GM21529 (cell line): ENCODE results near the gene GOLGA6L22.
"Not testable (repeated sequence)": the region's sequence is repeated elsewhere in the genome, so short reads cannot be mapped to it uniquely, and the experiment has no call there.

Experiments used
- ATAC-seq: cut with Tn5 transposase; IDR thresholded peaks from one replicate; pipeline ENCODE4 v1.9.1; 2021; ENCODE audit not compliant: unreplicated experiment

The GOLGA6L22 gene

DNA sequence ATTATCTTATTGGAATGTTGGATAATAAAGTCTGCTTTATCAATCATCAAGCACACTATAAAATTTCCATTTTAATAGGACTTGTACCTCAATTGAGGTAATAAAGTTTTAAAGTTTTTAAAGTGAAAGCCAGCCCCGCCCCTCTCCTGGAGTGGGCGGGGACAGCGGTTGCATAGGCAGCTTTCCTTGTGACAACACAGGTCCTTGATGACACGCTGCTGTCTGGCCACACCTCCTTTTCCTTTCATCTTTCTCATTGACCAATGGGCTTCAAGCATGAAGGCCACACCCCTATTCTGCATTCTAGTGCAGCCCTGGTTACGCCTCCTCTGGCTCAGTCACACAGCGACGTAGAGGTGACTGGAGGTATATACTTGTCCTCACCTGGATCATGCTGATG, at the start of gene GOLGA6L22:
TSS of gene GOLGA6L22 (plus strand) at position 301 of the 400 bp plus-strand sequence. CDS start at position 392, 91 bp downstream.
- ATAC-seq = not testable (repeated sequence)

- not testable (repeated sequence) for ATAC-seq
These were observed 41.4 kb upstream of the GOLGA6L22 start for GRCh38 chr15:22417288-22417687.

GRCh38 chr15:22417795-22418194, 40.9 kb upstream of the GOLGA6L22 start:
- ATAC-seq = not testable (repeated sequence)

GRCh38 chr15:22418212-22418611, 40.5 kb upstream of the GOLGA6L22 start:
- not testable (repeated sequence) for ATAC-seq

GRCh38 chr15:22418666-22419065, 40.0 kb upstream of the GOLGA6L22 start:
- not testable (repeated sequence) for ATAC-seq

DNA sequence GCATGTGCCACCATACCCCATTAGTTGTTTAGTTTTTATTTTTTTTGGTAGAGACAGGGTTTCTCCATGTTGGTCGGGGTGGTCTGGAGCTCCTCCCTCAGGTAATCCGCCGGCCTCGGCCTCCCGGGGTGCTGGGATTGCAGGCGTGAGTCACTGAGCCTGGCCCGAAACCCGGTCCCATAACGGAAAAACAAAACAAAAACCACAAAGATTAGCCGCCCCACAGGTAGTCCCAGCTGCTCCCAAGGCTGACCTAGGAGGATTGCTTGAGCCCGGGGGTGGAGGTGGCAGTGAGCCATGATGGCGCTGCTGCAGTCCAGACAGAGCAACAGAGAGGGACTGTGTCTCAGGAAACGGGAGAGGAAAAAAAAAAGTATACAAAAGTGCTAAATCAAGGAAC, 38.4 kb upstream of the GOLGA6L22 start:
- not testable (repeated sequence) for ATAC-seq

DNA sequence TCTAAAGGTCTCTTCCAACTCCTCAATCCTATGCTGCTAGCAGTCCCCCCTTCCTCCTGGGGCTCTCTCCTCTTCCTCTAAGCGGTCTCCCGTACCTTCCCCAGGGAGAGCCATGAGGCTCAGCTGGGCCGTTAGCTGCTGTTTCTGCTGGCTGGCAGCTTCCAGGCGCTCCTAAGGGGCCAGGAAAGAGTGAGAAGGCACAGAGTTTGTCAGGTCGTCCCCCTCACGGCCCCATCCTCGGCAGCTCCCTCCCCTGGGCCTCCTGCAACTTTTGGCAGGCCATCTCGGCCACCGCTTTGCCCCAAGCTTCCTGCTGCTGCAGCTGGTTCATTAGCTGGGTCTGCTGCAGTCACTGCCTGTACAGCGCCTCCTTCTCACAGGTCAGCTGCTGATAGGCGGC, 29.3 kb upstream of the GOLGA6L22 start:
- not testable (repeated sequence) for ATAC-seq

DNA sequence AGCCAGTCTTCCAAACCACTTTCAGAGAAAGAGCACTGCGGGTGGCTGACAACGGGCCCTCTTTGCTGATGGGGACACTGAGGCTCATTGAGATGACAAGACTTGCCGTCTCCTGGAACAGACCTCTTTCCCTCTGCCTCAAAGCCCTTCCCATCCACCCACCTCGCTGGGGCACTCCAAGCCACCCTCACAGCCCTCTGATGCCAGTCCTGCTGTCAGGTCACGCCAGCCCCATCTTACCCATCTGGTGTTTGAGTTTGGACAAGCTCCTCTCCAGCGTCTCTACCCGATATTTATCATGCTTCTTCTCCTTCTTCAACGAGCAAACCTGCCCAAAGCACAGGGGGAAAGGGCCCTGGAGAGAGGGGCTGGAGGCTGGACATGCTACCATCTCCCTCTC, 27.0 kb upstream of the GOLGA6L22 start:
- not testable (repeated sequence) for ATAC-seq

DNA sequence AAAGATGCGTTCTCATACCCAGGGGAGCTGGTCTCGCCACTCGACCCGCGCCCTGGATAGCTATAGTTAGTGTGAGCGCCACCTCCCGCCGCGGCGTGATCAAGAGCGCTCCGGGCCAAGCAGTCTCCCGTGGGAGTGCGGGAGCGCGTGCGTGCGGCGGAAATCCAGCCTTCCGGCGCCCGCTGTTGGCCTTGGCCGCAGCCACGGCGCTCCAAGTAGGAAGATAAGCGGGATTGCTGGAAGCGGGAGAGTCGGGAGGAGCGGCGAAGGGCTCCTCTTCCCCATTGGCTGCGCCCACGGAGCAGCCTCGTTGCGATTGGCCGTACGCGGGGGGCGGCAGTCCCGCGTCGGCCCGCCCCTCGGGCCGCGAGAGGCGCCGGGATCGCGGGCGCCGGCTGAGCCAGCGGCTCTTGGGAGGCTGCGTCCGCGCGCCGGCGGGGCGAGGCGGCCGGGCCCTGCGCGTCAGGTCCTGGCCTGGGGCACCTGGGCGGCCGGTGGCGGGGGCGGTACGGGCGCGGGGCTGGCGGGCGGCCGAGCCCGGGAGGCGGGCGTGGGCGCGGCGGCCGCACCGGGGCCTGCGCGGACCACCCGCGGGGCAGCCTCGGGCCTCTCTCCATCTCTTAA, 35.9 kb downstream of the GOLGA6L22 start:
- ATAC-seq = not testable (repeated sequence)

DNA sequence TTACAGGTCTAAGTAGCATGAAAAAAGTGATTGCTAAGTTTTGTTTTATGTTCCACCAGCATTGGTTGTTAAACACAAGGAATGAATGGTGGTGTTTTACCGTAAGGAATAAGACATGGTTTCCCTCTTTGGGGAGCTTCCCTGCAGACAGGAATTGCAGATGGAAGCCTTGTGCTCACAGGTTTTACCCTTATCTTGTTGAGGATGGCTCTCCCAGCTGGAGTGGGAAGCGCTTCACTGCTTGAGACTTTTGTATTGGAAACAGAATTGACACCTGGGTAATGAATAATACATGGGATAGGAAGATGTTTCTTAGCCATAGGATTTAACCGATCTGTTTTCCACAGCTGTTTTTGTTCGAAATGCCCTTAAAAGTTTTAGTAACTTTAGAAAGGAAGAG, 38.5 kb downstream of the GOLGA6L22 start:
- ATAC-seq = not testable (repeated sequence)

GRCh38 chr15:22498220-22498925, 39.7 kb downstream of the GOLGA6L22 start:
- ATAC-seq = not testable (repeated sequence)

DNA sequence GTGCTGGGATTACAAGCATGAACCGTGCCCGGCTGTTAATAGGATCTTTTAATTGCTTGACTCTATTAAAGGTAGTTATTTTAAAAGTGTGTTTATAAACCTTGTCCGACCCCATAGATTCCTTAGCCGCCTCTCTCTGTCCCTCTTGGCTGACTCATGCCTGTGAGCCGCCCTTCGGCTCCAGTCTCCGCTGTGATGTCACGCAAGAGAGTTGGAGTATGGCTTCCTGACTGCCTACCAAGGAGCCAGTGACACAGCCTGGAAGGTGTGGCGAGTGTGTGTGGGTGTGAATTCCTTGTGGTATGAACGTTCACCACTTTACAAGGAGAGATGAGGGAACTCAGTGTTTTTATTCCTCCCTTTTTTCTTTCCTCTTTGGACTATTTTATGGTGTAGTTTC, 43.6 kb downstream of the GOLGA6L22 start:
- not testable (repeated sequence) for ATAC-seq

- not testable (repeated sequence) for ATAC-seq
These were observed 48.3 kb downstream of the GOLGA6L22 start for GRCh38 chr15:22506959-22507358.

- not testable (repeated sequence) for ATAC-seq
These were observed 57.4 kb downstream of the GOLGA6L22 start for GRCh38 chr15:22516140-22516539.
